ENCODE data around the gene LRRC45. TPM values are rescaled to one million over a fixed set of nuclear protein-coding genes. Genes with fewer than 3 reads are reported as not detected.
A peak's percentile ranks its signal among the peaks of the same experiment; 100 is the strongest.

Gene LRRC45
- total and polyA plus RNA-seq, 2 experiments from 2014 or later = 16.1 to 40.7 TPM

- Mint-ChIP-seq H3K4me3 (peak overlapping the region; percentile 42), H3K27ac (peak overlapping the region; percentile 11; the same call in 1 of the 2 replicates), H3K9me3 (no peaks in the 10 kb centered on the region), H3K27me3 (ENCODE audit: insufficient read depth, low read depth, poor library complexity) (peaks cover 20% of the 10 kb centered on the region), H3K36me3 (ENCODE audit: low read depth) (peaks cover 6% of the 10 kb centered on the region; the same call in 2 of the 3 replicates), H3K4me1 (peaks cover 11% of the 10 kb centered on the region)
- H4K20me1 ChIP-seq (replicated peaks; ENCODE audit: insufficient read depth) = peaks cover 3% of the 10 kb centered on the region
- no peaks in the 10 kb centered on the region for H3K27me3 ChIP-seq (ENCODE audit: insufficient read depth)
- peaks cover 15% of the 10 kb centered on the region for H3K79me2 ChIP-seq (replicated peaks; ENCODE audit: insufficient read depth)
- H3K4me1 ChIP-seq (ENCODE audit: insufficient read depth) = peaks cover 5% of the 10 kb centered on the region; the same call in 1 of the 2 replicates
- no peak overlapping the region for H3K27ac ChIP-seq (ENCODE audit: low read depth)
- no peak for ATAC-seq
- H3K4me2 ChIP-seq = no peak overlapping the region
- H2AFZ ChIP-seq = no peak overlapping the region
- no peak for DNase-seq (ENCODE audit: low spot score)
- H3K9me2 ChIP-seq (ENCODE audit: insufficient read depth) = no peaks in the 10 kb centered on the region
- no peak for TF ChIP-seq CREB1 (CRISPR knock-in tag; IDR thresholded peaks at IDR 0.05; ENCODE audit: low read depth)
- no peak for TF ChIP-seq ZNF331 (CRISPR knock-in tag; IDR thresholded peaks at IDR 0.05; ENCODE audit: low read depth)
- no peak for TF ChIP-seq ZNF114 (CRISPR knock-in tag; IDR thresholded peaks at IDR 0.05)
- no peak for TF ChIP-seq STAT1 (IDR thresholded peaks at IDR 0.05; ENCODE audit: unreplicated experiment)
- no peak for TF ChIP-seq EZH2 (IDR thresholded peaks at IDR 0.05; ENCODE audit: low read depth, unreplicated experiment)
- no peak for TF ChIP-seq REST (IDR thresholded peaks at IDR 0.05; ENCODE audit: unreplicated experiment)
- TF ChIP-seq JUNB (IDR thresholded peaks at IDR 0.05; ENCODE audit: unreplicated experiment) = no peak
- TF ChIP-seq NANOG (IDR thresholded peaks at IDR 0.05; ENCODE audit: borderline replicate concordance) = no peak
- no peak for TF ChIP-seq ETS1 (IDR thresholded peaks at IDR 0.05)
- no peak for TF ChIP-seq CTCF (conservative IDR thresholded peaks at IDR 0.05; ENCODE audit: low read depth in 2 of 2)
- TF ChIP-seq EZH2phosphoT487 (IDR thresholded peaks at IDR 0.05; ENCODE audit: unreplicated experiment) = no peak
- TF ChIP-seq POLR2AphosphoS5 (IDR thresholded peaks at IDR 0.05; ENCODE audit: low read depth) = no peak
- TF ChIP-seq ZNF462 (CRISPR knock-in tag; IDR thresholded peaks at IDR 0.05) = no peak
- H3F3A ChIP-seq (replicated peaks; ENCODE audit: low read depth) = peaks cover 13% of the 10 kb centered on the region; the same call in 1 of the 2 replicates
- H3K36me3 ChIP-seq (ENCODE audit: insufficient read depth) = no peaks in the 10 kb centered on the region
- no peak overlapping the region for H3K4me3 ChIP-seq
Observed at GRCh38 chr17:82020572-82021106, 2.5 kb upstream of the LRRC45 start.
